Epithelial cell of esophagus (primary cell): ENCODE measurements around the gene HTR1D.

ENCODE experiments used
- DNase-seq: peaks from one replicate; pipeline ENCODE4 v3.0.0; 2010; ENCODE audit warnings: low read depth
- H3K4me3 ChIP-seq: 2 replicates; pipeline ENCODE4 v1.5.1; 2011; ENCODE audit warnings: mild to moderate bottlenecking, low read length, control low read depth
- TF ChIP-seq, protein P1 (sequence below): IDR thresholded peaks from 2 replicates; pipeline ENCODE4 v1.5.1; 2011; ENCODE audit warnings: low read depth, mild to moderate bottlenecking, low read length, control low read depth, inconsistent platforms; ENCODE audit not compliant: insufficient read depth; ENCODE audit errors: missing control alignments

The HTR1D gene

DNA sequence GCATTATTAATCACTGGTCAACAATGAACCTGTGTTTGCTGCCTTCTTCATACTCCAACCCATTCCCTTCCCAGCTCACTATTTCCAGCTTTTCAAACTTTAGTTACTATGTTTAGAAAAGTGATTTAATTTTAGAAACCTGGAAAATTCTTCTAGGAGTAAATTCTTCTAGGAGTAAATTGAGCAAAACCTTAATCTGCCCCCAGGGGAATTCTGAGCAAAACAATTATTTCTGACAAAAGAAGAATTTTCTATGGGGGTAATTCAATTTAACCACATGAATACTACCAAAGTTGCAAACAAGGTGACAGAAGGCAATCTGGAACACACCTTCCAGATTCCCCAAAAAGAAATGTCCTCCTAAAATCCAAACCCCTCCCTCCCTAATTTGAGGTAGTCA lies 50.4 kb downstream of the HTR1D start:
- no peak for DNase-seq
- TF ChIP-seq, protein P1, sequence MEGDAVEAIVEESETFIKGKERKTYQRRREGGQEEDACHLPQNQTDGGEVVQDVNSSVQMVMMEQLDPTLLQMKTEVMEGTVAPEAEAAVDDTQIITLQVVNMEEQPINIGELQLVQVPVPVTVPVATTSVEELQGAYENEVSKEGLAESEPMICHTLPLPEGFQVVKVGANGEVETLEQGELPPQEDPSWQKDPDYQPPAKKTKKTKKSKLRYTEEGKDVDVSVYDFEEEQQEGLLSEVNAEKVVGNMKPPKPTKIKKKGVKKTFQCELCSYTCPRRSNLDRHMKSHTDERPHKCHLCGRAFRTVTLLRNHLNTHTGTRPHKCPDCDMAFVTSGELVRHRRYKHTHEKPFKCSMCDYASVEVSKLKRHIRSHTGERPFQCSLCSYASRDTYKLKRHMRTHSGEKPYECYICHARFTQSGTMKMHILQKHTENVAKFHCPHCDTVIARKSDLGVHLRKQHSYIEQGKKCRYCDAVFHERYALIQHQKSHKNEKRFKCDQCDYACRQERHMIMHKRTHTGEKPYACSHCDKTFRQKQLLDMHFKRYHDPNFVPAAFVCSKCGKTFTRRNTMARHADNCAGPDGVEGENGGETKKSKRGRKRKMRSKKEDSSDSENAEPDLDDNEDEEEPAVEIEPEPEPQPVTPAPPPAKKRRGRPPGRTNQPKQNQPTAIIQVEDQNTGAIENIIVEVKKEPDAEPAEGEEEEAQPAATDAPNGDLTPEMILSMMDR = no peak
- H3K4me3 ChIP-seq = peak overlapping the region; percentile 95

DNA sequence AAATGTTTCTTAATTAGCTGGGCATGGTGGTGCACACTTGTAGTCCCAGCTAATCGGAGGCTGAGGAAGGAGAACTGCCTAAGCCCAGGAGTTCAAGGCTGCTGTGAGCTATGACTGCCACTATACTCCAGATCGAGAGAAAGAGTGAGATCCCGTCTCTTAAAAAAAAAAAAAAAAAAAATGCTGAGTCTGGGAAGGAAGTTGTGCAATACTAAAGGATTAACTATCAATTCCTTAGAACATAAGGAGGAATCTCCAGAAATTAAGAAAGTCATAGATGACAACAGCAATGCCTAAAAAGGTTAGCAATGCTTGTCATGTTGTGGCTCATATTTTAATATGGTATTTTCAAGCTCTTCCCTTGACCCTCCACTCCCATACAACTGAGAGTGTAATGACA lies 53.9 kb downstream of the HTR1D start:
- DNase-seq = no peak
- TF ChIP-seq, protein P1 = no peak
- no peak overlapping the region for H3K4me3 ChIP-seq

DNA sequence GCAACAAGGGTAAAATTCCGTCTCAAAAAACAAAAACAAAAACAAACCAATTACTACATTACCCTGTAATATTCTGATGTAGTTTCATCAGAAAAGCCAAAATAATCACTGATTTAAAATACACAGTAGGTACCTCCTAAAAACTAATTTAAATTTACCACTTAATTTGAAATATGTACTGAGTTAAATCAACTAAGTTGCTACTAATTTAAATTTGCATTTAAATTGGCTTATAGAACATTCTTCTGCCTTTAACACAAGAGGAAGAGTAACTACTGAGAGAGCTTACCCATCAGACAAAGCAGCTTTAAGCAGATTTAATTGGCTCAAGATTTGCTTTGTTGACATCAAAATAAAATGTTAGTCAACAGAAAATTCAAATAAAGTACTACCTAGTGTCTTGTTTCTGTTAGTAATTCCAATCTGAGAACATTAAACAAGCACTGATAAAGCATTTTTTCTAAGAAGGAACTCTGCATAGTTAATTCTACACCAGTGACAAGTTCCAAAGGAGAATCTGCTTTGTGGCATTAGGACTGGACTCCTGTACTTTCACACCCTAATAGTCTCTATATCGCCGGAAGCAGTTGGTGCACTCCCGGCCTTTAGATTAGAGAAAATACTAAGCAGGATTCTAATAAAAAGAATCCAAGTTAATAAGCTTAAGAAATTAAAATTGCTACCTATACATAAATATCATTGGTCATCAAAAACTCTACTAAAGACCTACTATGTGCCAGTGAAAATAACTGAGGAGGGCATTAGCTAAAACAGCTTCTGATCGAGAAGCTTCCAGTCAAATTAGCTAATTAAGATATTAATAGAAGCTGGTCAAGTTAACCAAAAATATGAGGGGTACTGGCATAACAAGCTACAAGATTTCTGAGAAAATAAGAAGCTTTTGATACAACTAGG lies 57.1 kb downstream of the HTR1D start:
- no peak for DNase-seq
- TF ChIP-seq, protein P1 = no peak
- no peak overlapping the region for H3K4me3 ChIP-seq

DNA sequence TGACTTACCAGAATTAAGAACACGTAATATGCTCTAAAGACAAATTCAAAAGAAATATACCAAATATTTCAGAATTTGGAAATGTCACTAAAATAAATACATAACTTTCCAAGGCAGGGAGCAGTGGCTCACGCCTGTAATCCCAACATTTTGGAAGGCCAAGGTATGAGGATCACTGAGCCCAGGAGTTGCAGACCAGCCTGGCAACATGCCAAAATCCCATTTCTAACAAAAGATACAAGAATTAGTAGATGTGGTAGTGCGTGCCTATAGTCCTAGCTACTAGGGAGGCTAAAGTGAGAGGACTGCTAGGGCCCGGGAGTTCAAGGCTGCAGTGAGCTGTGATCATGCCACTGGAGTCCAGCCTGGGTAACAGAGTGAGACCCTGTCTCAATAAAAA lies 60.4 kb downstream of the HTR1D start:
- DNase-seq = no peak
- TF ChIP-seq, protein P1 = no peak
- no peak overlapping the region for H3K4me3 ChIP-seq

DNA sequence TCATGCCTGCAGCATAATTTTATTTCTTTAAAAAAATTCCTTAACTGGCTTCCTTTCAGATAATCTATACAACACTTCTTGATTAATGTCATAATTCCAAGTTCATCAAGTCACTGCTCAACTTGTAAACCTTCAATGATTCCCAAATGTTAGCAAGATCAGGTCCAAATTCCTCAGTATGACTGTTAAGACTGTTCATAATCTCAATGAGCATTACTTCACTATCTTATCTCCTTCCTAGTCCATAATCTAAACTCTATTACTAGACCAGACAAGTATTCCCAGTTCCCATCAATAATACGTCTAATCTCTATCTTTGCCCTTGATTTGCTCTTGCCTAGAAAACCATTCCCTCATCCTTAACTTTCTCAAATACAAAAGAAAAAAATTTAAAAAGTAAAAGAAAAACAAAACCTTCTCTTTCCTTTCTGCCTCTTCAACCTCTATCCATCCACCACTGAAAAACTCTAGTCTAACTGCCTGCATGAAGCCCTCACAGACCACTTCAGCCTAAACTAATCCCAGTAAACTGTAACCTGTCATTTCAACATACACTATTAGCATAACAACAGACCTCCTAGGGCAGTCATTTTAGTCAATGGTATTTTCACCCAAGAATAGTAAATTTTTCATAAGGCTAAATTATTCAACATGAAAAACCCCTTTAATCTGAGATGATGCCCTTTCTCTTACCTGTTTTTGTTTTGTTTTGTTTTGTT lies 64.2 kb downstream of the HTR1D start:
- DNase-seq = no peak
- H3K4me3 ChIP-seq = no peak overlapping the region
- TF ChIP-seq, protein P1 = no peak

DNA sequence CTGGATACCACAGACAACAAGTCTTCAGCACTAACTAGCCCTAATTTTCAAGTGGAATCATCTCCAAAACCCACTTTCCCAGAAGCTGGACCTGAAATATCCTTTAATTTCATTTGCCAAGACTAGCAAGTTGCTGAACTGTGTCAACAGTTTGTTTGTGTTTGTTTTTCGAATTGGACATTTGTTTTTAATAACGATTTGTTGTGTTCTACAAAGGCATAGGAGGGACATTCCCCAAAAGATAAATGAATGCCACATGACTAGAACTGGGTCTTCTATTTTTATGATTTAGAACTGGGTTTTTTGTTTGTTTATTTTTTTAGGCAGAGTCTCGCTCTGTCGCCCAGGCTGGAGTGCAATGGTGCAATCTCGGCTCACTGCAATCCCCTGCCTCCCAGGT lies 66.6 kb downstream of the HTR1D start:
- TF ChIP-seq, protein P1 = no peak
- H3K4me3 ChIP-seq = no peak overlapping the region
- no peak for DNase-seq

DNA sequence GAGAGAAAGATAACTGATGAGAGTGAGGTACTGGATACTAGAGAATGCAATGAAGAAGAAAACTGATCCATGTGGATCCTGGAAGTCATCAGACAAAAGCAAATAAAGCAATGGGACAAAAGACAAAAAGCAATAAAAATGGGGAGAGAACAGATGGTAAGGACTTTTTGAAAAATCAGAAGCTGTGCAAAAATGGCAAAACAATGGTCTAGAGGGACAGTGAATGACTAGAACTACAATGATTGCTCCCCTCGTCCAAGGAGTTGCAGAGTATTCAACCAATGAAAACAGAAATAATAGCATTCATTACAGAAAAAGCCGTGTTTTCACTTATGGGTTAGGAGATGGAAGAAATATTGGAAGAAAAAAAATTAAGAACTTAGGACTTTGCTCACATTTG lies 67.2 kb downstream of the HTR1D start:
- no peak for DNase-seq
- H3K4me3 ChIP-seq = no peak overlapping the region
- TF ChIP-seq, protein P1 = no peak
